GM18870 (cell line): ENCODE data around the gene SPEM3.

Experiments used
- ATAC-seq: cut with Tn5 transposase; IDR thresholded peaks from one replicate; pipeline ENCODE4 v1.9.1; 2021; ENCODE audit warnings: moderate library complexity; ENCODE audit not compliant: unreplicated experiment

SPEM3 gene

DNA sequence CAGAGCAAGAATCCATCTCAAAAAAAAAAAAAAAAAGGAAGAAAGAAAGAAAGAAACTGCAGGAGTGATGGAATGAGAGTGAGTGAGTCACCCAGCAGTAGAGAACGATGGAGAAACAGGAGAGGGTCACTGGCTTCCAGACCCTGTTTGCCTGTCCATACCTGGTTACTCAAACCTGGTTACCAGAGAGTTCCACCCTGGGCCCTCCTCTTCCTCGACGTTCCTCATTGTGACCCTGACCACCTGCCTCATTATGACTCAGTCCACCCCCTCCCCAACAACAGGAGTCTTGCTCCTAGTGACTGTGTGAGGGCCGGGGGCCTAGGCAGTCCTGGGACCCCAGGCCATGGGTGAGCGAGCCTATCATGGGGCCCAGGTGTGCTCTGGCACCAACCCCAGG is at the start of gene SPEM3:
Gene SPEM3 (plus strand): TSS at position 301 of the 400 bp plus-strand sequence. CDS start 46 bp downstream, at position 347.
- ATAC-seq = no peak

- ATAC-seq = no peak
Observed at GRCh38 chr17:7379134-7379533, 49.5 kb upstream of the SPEM3 start.

- no peak for ATAC-seq
Observed at GRCh38 chr17:7380321-7380720, 48.3 kb upstream of the SPEM3 start.

GRCh38 chr17:7380855-7381683 is 47.6 kb upstream of the SPEM3 start, which contains the start of gene TNK1:
TSS of gene TNK1 (plus strand) at chr17:7381089. CDS start at chr17:7382927, 1,838 bp downstream.
- no peak for ATAC-seq

DNA sequence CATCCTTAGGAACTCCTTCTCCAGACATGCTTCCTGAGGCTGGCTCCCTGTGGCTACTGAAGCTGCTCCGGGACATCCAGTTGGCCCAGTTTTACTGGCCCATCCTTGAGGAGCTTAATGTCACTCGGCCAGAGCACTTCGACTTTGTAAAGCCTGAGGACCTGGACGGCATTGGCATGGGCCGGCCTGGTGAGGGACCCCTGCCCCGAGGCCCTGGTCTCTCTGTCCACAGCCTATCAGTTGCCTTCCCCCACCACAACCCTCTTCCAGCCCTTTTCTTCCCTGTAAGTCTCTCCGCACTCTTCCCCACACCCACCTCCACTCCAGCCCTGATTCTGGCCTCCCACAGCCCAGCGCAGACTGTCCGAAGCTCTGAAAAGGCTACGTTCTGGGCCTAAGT is 45.8 kb upstream of the SPEM3 start:
- ATAC-seq = no peak

DNA sequence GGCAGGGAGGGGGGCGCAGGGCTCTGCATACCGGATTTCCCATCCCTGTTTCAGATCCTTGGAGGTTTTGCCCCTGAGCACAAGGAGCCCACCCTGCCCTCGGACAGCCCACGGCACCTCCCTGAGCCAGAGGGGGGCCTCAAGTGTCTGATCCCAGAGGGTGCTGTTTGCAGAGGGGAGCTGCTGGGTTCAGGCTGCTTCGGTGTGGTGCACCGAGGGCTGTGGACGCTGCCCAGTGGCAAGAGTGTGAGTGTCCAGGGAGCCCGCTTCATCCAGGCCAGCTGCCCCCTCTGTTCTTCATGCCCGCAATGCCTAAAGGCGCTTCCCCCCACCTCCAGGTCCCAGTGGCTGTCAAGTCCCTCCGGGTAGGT is 45.3 kb upstream of the SPEM3 start:
- no peak for ATAC-seq

GRCh38 chr17:7383742-7384488 is 44.7 kb upstream of the SPEM3 start:
- no peak for ATAC-seq

DNA sequence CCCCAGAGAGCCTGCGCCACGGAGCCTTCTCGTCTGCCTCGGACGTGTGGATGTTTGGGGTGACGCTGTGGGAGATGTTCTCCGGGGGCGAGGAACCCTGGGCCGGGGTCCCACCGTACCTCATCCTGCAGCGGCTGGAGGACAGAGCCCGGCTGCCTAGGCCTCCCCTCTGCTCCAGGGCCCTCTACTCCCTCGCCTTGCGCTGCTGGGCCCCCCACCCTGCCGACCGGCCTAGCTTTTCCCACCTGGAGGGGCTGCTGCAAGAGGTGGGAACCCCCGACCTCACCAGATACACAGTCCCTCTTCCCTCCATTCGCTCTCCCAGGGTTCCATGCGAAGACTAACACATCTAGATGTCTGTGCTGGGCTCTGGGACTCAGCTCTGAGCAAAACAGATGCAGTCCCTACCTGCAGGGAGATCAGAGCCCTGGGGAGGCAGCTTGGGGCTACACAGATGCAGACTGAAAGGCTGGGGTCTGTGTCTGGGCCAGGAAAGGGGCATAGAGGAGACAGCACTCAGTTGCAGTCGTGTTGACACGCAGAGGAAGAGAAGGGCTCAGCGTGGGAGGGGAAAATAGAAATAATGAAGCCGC is 44.1 kb upstream of the SPEM3 start:
- ATAC-seq = no peak

GRCh38 chr17:7388856-7389255 is 39.8 kb upstream of the SPEM3 start:
- ATAC-seq = no peak

GRCh38 chr17:7389924-7390910 is 38.4 kb upstream of the SPEM3 start:
- ATAC-seq = no peak

DNA sequence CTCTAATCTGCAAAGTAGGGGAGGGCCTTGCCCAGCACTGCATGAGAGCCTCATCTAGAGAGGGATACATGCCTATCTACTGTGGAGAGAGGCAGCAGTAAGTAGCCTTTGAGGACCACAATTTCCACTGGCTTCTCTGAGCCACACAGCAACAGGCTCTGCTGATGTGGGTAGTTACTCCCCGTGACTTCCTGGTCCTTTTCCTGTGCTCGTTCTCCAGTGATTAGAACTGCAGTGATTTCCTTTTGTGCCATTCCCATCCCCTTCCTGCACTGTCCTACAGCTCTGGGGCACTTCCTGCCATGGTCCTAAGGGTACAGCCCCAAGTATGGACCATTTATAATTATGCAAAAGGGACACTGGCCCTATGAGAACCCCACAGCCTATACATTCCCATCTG is 37.4 kb upstream of the SPEM3 start:
- no peak for ATAC-seq

GRCh38 chr17:7392696-7393612 is 35.7 kb upstream of the SPEM3 start:
- ATAC-seq = no peak

GRCh38 chr17:7393613-7394451 is 34.8 kb upstream of the SPEM3 start:
- no peak for ATAC-seq

GRCh38 chr17:7394452-7395191 is 34.0 kb upstream of the SPEM3 start, which contains the start of gene PLSCR3:
TSS of gene PLSCR3 (minus strand) at chr17:7394525. CDS start at chr17:7394110, 415 bp downstream.
- no peak for ATAC-seq

- ATAC-seq = no peak
Observed at GRCh38 chr17:7396147-7396546, 32.5 kb upstream of the SPEM3 start.

GRCh38 chr17:7398612-7399011 is 30.0 kb upstream of the SPEM3 start:
- ATAC-seq = no peak

GRCh38 chr17:7403043-7403726 is 25.5 kb upstream of the SPEM3 start:
- no peak for ATAC-seq

GRCh38 chr17:7403727-7403976 is 25.0 kb upstream of the SPEM3 start:
- ATAC-seq = no peak
